CD4-positive, alpha-beta T cell (primary cell): Measurements from ENCODE around the gene ATP6V1G3. TPM values are rescaled to one million over a fixed set of nuclear protein-coding genes. Genes with fewer than 3 reads are reported as not detected.
A peak's percentile ranks its signal among the peaks of the same experiment; 100 is the strongest.

Experiments used
- ATAC-seq: fragments of 200-7000 bp; cut with Tn5 transposase; one replicate; pipeline ENCODE4 v1.10.0; 2022; ENCODE audit warnings: mild to moderate bottlenecking; ENCODE audit not compliant: poor library complexity
- CTCF ChIA-PET: fragments of 350-600 bp; sonication (Branson Sonifier 250); formaldehyde crosslinking; loops from one replicate; lab custom pipeline; 2021; ENCODE audit warnings: antibody characterized with exemption, inconsistent platforms; lab: Charles Lee
- POLR2A ChIA-PET: fragments of 350-600 bp; sonication (Branson Sonifier 250); formaldehyde crosslinking; loops from one replicate; lab custom pipeline; 2021; ENCODE audit warnings: antibody characterized with exemption, inconsistent platforms; lab: Charles Lee
- DNase-seq, 14 experiments: peaks; one replicate each; pipeline ENCODE4 v3.0.0-alpha.2; 2013 to 2020; ENCODE audit warnings: mixed read lengths in 2 of 14
- H3K27ac ChIP-seq, 2 donors: one replicate each; pipeline versions ENCODE4 v1.5.1 to v1.7.0; 2013; ENCODE audit warnings: low read length in 2 of 2, low read depth in 1 of 2, mild to moderate bottlenecking in 1 of 2
- H3K27me3 ChIP-seq, 2 experiments: 1 replicate in 1 of 2; 2 replicates in 1 of 2; pipeline versions ENCODE4 v1.6.1 to v1.7.0; 2013; ENCODE audit warnings: low read length in 2 of 2, control low read depth in 1 of 2, mild to moderate bottlenecking in 1 of 2, moderate library complexity in 1 of 2; ENCODE audit not compliant: insufficient read depth in 2 of 2, control insufficient read depth in 1 of 2
- H3K36me3 ChIP-seq: one replicate; pipeline ENCODE4 v1.6.1; 2013; ENCODE audit warnings: low read length, control low read depth; ENCODE audit not compliant: insufficient read depth
- H3K4me1 ChIP-seq: one replicate; pipeline ENCODE4 v1.6.1; 2013; ENCODE audit warnings: low read length, control low read depth; ENCODE audit not compliant: insufficient read depth
- H3K4me3 ChIP-seq: one replicate; pipeline ENCODE4 v1.5.1; 2013; ENCODE audit warnings: mild to moderate bottlenecking, low read length, moderate library complexity
- H3K9me3 ChIP-seq, 2 experiments: 1 replicate in 1 of 2; 2 replicates in 1 of 2; pipeline versions ENCODE4 v1.6.1 to v1.7.0; 2013; ENCODE audit warnings: low read length in 2 of 2, mild to moderate bottlenecking in 2 of 2, control low read depth in 1 of 2, moderate library complexity in 1 of 2; ENCODE audit not compliant: control insufficient read depth in 1 of 2, insufficient read depth in 1 of 2
- H3K27ac Mint-ChIP-seq: one replicate; pipeline ENCODE4 v1.8.0; 2020; ENCODE audit warnings: mixed read lengths
- H3K27me3 Mint-ChIP-seq: one replicate; pipeline ENCODE4 v1.8.0; 2021; ENCODE audit warnings: mixed read lengths
- H3K36me3 Mint-ChIP-seq: one replicate; pipeline ENCODE4 v1.8.0; 2021; ENCODE audit warnings: low read depth, mixed read lengths
- H3K4me1 Mint-ChIP-seq: one replicate; pipeline ENCODE4 v1.8.0; 2021; ENCODE audit warnings: low read depth, mixed read lengths
- H3K4me3 Mint-ChIP-seq: one replicate; pipeline ENCODE4 v1.8.0; 2020; ENCODE audit warnings: mild to moderate bottlenecking, mixed read lengths
- H3K9me3 Mint-ChIP-seq: one replicate; pipeline ENCODE4 v1.8.0; 2020; ENCODE audit warnings: mixed read lengths
- CTCF ChIP-seq: fragments of 200-600 bp; IDR thresholded peaks from one replicate; pipeline ENCODE4 v1.8.0; 2022; ENCODE audit warnings: antibody characterized with exemption, mild to moderate bottlenecking
- intact Hi-C, 2 experiments: fragments of 100-400 bp; cut with DNase I in 1 of 2; cut with micrococcal nuclease in 1 of 2; formaldehyde crosslinking; loops; one replicate each; pipeline versions ENCODE4 v1.15.1 to v1.9.0; 2023 to 2025; cut with DNase I, micrococcal nuclease
- total RNA-seq, 174 experiments: library from RNA in 2 of 174; stranded (reverse) in 2 of 174; gene quantifications; one replicate each; pipeline ENCODE4 v1.2.3 and lab custom pipeline; 2021 to 2026

The ATP6V1G3 gene
- total RNA-seq, 2 experiments from 2014 or later: not detected

DNA sequence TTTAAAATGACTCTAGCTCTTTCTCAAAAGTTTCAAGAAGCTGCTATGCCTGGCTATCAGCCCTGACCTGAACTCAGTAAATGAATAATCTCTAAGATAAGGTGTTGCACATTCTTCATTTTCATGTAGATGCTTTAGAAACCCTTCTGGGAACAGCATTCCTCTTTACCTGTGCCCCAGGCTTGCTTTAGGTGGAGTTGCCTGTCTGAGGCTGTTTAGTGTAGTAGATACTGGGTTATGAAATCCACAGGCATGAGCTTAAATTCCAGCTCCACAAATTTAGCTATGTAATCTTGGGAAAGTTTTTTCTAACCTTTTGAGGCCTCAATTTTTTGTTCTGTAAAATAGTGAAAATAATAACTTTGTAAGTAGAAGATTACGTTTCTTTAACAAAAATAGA lies 41.6 kb downstream of the ATP6V1G3 start:
- Mint-ChIP-seq H3K36me3 (no peaks in the 10 kb centered on the region), H3K9me3 (peaks cover 8% of the 10 kb centered on the region), H3K4me3 (no peak overlapping the region), H3K27ac (no peak overlapping the region), H3K27me3 (no peaks in the 10 kb centered on the region), H3K4me1 (no peaks in the 10 kb centered on the region)
- intact Hi-C loops: no loop called here
- no peak overlapping the region for H3K27ac ChIP-seq
- H3K4me3 ChIP-seq: no peak overlapping the region
- DNase-seq: no peak
- no peak for ATAC-seq
- H3K36me3 ChIP-seq: no peaks in the 10 kb centered on the region
- no peaks in the 10 kb centered on the region for H3K4me1 ChIP-seq
- TF ChIP-seq CTCF: no peak
- no peaks in the 10 kb centered on the region for H3K27me3 ChIP-seq
- CTCF ChIA-PET: no interaction called here
- POLR2A ChIA-PET: interaction anchor here (1.2 kb wide), 1 partner anchor 14 kb away, joined by 3 read pairs; no protein-coding TSS in a partner anchor
- H3K9me3 ChIP-seq: peaks cover 0 to 11% of the 10 kb centered on the region in 2 experiments

- peaks cover 0 to 14% of the 10 kb centered on the region in 2 experiments for H3K9me3 ChIP-seq
- H3K27me3 ChIP-seq: no peaks in the 10 kb centered on the region
- intact Hi-C loops: no loop called here
- H3K27ac ChIP-seq: no peak overlapping the region
- H3K4me1 ChIP-seq: no peaks in the 10 kb centered on the region
- Mint-ChIP-seq H3K4me3 (no peak overlapping the region), H3K27ac (no peak overlapping the region), H3K4me1 (no peaks in the 10 kb centered on the region), H3K36me3 (no peaks in the 10 kb centered on the region), H3K27me3 (no peaks in the 10 kb centered on the region), H3K9me3 (peaks cover 3% of the 10 kb centered on the region)
- no peak for DNase-seq
- no peaks in the 10 kb centered on the region for H3K36me3 ChIP-seq
- CTCF ChIA-PET: interaction anchor here (1.4 kb wide), 1 partner anchor 201 kb away, joined by 3 read pairs; no protein-coding TSS in a partner anchor
- TF ChIP-seq CTCF: no peak
- POLR2A ChIA-PET: no interaction called here
- H3K4me3 ChIP-seq: no peak overlapping the region
- ATAC-seq: no peak
Measured at GRCh38 chr1:198498103-198498385, 42.4 kb downstream of the ATP6V1G3 start.

GRCh38 chr1:198497326-198498102 lies 43.0 kb downstream of the ATP6V1G3 start:
- no peak overlapping the region for H3K4me3 Mint-ChIP-seq
- peaks cover 0 to 14% of the 10 kb centered on the region in 2 experiments for H3K9me3 ChIP-seq
- no peak for TF ChIP-seq CTCF
- ATAC-seq (no peak), DNase-seq (peak in 3 of 14 experiments; percentile 9 to 21 (median 19))
- CTCF ChIA-PET: interaction anchor here (1.4 kb wide), 1 partner anchor 201 kb away, joined by 3 read pairs; no protein-coding TSS in a partner anchor
- no peak overlapping the region for H3K27ac Mint-ChIP-seq
- H3K4me3 ChIP-seq: no peak overlapping the region
- POLR2A ChIA-PET: no interaction called here
- H3K4me1 Mint-ChIP-seq: no peaks in the 10 kb centered on the region
- H3K36me3 ChIP-seq: no peaks in the 10 kb centered on the region
- intact Hi-C loops: no loop called here
- H3K4me1 ChIP-seq: no peaks in the 10 kb centered on the region
- no peak overlapping the region for H3K27ac ChIP-seq
- no peaks in the 10 kb centered on the region for H3K27me3 ChIP-seq
- H3K36me3 Mint-ChIP-seq: no peaks in the 10 kb centered on the region
- H3K9me3 Mint-ChIP-seq: peaks cover 3% of the 10 kb centered on the region
- H3K27me3 Mint-ChIP-seq: no peaks in the 10 kb centered on the region
